ENCODE data around the gene SLC8B1. TPM values are rescaled to one million over a fixed set of nuclear protein-coding genes. Genes with fewer than 3 reads are reported as not detected.

The SLC8B1 gene
- total RNA-seq, 1 donor from 2014 or later = 26.6 TPM

DNA sequence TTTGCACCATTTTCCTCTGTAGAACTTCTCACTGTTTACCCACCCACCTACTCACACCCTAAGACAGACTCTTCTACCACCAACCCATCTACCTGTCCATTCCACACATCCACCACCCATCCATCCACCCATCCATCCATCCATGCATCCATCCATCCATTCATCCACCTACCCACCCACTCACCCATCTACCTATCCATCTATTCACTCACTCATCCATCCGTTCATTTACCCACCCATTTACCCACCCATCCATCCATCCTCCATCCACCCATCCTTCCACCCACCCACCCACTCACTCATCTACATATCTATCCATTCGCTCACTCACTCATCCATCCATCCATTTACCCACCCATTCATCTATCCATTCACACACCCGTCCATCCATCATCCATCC, 38.5 kb upstream of the SLC8B1 start:
- no peak overlapping the region for H3K4me3 ChIP-seq (ENCODE audit: low read depth, low read length)
- TF ChIP-seq, protein P1, sequence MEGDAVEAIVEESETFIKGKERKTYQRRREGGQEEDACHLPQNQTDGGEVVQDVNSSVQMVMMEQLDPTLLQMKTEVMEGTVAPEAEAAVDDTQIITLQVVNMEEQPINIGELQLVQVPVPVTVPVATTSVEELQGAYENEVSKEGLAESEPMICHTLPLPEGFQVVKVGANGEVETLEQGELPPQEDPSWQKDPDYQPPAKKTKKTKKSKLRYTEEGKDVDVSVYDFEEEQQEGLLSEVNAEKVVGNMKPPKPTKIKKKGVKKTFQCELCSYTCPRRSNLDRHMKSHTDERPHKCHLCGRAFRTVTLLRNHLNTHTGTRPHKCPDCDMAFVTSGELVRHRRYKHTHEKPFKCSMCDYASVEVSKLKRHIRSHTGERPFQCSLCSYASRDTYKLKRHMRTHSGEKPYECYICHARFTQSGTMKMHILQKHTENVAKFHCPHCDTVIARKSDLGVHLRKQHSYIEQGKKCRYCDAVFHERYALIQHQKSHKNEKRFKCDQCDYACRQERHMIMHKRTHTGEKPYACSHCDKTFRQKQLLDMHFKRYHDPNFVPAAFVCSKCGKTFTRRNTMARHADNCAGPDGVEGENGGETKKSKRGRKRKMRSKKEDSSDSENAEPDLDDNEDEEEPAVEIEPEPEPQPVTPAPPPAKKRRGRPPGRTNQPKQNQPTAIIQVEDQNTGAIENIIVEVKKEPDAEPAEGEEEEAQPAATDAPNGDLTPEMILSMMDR (conservative IDR thresholded peaks at IDR 0.05; ENCODE audit: low read depth, low read length) = no peak

DNA sequence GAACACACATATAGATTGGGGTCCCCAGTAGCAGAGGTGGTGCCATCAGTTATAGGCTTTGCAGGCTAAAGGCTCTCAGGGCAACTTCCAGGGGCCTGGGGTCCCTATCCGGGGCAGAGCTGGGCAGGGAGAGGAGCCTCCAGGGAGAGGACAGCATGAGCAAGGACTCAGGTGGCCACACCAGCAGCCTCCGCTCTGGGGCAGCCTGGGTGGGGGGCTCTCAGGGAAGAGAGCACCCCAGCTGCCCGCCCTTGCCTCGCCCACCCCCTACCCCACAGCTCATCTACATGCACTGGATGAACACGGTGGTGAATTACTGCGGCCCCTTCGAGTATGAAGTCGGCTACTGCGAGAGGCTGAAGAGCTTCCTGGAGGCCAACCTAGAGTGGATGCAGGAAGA, 37.5 kb upstream of the SLC8B1 start:
- no peak overlapping the region for H3K4me3 ChIP-seq (ENCODE audit: low read depth, low read length)
- no peak for DNase-seq (ENCODE audit: low read depth)
- TF ChIP-seq, protein P1 (conservative IDR thresholded peaks at IDR 0.05; ENCODE audit: low read depth, low read length) = no peak

More for the DNA sequence above, 38.5 kb upstream of the SLC8B1 start:
- no peak for DNase-seq (ENCODE audit: low read depth)

DNA sequence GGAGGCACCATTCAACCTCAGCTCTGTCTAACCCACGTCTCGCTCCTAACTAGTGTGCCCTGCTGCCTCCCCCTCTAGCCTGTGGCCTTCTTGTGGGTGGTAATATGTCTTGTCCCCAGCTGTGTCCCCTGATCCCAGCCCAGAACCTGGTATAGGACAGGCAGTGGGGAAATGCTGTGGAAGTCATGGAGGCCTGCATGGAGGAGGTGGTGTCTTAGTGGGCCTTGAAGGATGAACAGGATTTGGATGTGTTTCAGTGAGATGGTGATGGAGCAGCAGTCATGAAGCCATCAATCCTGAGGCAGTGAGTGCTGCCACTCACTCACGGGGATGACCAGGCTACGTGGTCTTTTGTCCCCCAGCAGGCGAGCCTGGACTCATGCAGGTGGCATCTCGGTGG, 36.9 kb upstream of the SLC8B1 start:
- H3K4me3 ChIP-seq (ENCODE audit: low read depth, low read length) = no peak overlapping the region
- DNase-seq (ENCODE audit: low read depth) = no peak
- TF ChIP-seq, protein P1 (conservative IDR thresholded peaks at IDR 0.05; ENCODE audit: low read depth, low read length) = no peak

DNA sequence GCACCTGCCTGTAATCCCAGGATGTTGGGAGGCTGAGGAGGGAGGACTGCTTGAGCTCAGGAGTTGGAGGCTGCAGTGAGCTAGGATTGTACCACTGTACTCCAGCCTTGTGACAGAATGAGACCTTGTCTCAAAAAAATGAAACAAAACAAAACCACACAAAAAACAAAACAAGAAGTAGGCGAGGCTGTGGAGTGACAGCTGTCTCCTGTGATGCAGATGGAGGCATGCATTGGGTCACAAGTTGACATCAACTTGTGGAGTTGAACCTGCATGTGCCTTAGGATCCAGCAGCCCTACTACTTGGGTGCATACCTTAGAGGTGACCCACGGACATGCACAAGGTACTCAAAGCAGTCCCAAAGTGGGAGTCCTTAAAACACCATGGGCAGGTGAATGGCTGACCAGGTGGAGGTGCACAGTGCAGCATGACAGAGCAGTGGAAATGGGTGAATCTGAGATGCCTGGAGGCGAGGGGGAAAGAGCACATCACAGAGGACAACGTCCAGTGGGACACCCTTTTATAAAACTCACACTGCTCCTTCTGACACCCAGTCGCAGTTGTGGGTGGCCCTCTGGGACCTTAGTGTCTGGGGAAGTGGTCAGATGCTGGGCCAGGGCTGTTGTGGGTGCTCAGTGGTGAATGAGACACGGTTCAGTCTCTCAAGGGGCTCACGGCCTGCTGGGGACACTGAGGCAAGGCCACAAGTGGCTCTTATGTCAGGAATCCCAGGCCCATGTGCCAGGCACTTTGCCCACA, 36.2 kb upstream of the SLC8B1 start:
- no peak overlapping the region for H3K4me3 ChIP-seq (ENCODE audit: low read depth, low read length)
- TF ChIP-seq, protein P1 (conservative IDR thresholded peaks at IDR 0.05; ENCODE audit: low read depth, low read length) = no peak
- DNase-seq (ENCODE audit: low read depth) = no peak

DNA sequence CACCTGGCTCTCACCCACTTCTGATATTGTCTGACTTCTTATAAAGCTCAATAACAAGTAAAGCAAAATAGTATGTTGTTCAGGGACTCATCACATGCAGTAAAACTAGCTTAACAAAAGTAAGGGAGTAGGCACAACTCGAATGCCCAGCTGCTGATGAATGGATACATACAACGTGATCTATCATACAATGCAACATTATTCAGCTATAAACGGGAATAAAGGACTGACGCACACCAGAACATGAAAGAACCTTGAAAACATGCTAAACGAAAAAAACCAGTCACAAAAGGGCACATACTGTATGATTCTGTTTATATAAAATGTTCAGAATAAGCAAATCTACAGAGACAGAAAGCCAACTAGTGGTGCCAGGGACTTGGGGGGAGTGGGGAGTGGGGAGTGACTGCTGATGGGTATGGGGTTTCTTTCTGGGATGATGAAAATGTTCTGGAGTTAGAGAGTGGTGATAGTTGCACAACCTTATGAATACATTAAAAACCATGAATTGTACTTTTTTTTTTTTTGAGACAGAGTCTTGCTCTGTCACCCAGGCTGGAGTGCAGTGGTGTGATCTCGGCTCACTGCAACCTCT, 34.6 kb upstream of the SLC8B1 start:
- H3K4me3 ChIP-seq (ENCODE audit: low read depth, low read length) = no peak overlapping the region
- no peak for DNase-seq (ENCODE audit: low read depth)
- TF ChIP-seq, protein P1 (conservative IDR thresholded peaks at IDR 0.05; ENCODE audit: low read depth, low read length) = no peak

DNA sequence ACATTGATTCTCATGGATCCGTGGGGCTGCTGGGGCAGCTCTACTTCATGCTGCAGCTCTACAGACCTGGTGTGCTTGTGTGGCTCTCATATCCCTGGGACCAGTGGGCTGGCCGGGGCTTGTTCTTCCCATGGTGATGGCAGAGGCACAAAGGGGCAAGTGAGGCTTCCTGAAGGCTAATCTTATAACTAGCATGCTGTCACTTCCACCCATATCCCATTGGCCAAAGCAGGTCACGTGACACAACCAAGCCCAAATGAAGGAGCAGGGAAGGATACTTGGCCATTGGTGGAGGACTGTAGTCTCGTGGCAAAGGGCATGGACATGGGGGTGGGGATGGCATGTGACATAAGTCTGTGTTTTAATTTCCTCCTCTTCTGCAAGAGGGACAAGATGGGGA, 33.4 kb upstream of the SLC8B1 start:
- DNase-seq (ENCODE audit: low read depth) = no peak
- TF ChIP-seq, protein P1 (conservative IDR thresholded peaks at IDR 0.05; ENCODE audit: low read depth, low read length) = no peak
- no peak overlapping the region for H3K4me3 ChIP-seq (ENCODE audit: low read depth, low read length)

DNA sequence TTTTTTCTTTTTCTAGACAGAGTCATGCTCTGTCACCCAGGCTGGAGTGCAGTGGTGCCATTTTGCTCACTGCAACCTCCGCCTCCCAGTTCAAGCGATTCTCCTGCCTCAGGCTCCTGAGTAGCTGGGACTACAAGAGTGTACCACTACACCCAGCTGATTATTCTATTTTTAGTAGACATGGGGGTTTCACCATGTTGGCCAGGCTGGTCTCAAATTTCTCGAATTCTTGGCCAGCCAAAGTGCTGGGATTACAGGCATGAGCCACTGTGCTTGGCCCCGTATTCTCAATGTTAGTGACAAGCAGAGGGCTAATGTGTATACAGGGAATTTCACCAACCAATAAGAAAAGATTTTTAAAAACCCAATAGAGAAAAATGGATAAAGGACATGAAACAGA, 31.9 kb upstream of the SLC8B1 start:
- H3K4me3 ChIP-seq (ENCODE audit: low read depth, low read length) = no peak overlapping the region
- no peak for DNase-seq (ENCODE audit: low read depth)
- TF ChIP-seq, protein P1 (conservative IDR thresholded peaks at IDR 0.05; ENCODE audit: low read depth, low read length) = no peak

Measured in epithelial cell of proximal tubule (primary cell).